ENCODE measurements around the gene ADAM22.

Gene ADAM22

DNA sequence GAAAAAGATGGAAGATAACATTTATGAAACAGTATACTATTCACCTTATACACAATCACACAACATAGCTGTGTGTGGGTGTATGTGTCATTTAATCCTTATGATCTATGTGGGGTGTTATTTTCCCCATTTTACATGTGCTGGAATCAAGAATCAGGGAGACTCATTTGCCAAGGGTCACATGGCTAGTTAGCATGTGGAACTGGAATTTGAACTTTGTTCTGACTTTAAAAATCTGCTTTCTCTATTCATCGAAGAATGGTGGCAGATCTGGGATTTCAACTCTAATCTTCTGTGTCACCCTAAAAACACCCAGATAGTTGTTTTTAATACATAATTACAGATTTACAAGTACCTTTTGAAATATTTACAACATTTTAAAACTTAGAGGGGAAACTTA lies 65.2 kb downstream of the ADAM22 start:
- TF ChIP-seq REST (IDR thresholded peaks at IDR 0.05; ENCODE audit: insufficient read depth in 1 of 2, low read depth in 2 of 2, low read length in 2 of 2): no peak
- no peak for TF ChIP-seq POLR2AphosphoS5 (IDR thresholded peaks at IDR 0.05; ENCODE audit: low read depth, low read length)
- TF ChIP-seq SIN3A (IDR thresholded peaks at IDR 0.05; ENCODE audit: borderline replicate concordance, insufficient read depth, low read length): no peak
- TF ChIP-seq TAF1 (IDR thresholded peaks at IDR 0.05; ENCODE audit: borderline replicate concordance, insufficient read depth, low read length): no peak

GRCh38 chr7:88001744-88002530 lies 67.9 kb downstream of the ADAM22 start:
- TF ChIP-seq REST (IDR thresholded peaks at IDR 0.05; ENCODE audit: insufficient read depth in 1 of 2, low read depth in 2 of 2, low read length in 2 of 2): no peak
- no peak for TF ChIP-seq TAF1 (IDR thresholded peaks at IDR 0.05; ENCODE audit: borderline replicate concordance, insufficient read depth, low read length)
- no peak for TF ChIP-seq FOXP2 (optimal IDR thresholded peaks at IDR 0.05; ENCODE audit: borderline replicate concordance, extremely low read depth, extremely low read length, insufficient read depth)
- no peak for TF ChIP-seq SIN3A (IDR thresholded peaks at IDR 0.05; ENCODE audit: borderline replicate concordance, insufficient read depth, low read length)
- no peak for TF ChIP-seq POLR2AphosphoS5 (IDR thresholded peaks at IDR 0.05; ENCODE audit: low read depth, low read length)

DNA sequence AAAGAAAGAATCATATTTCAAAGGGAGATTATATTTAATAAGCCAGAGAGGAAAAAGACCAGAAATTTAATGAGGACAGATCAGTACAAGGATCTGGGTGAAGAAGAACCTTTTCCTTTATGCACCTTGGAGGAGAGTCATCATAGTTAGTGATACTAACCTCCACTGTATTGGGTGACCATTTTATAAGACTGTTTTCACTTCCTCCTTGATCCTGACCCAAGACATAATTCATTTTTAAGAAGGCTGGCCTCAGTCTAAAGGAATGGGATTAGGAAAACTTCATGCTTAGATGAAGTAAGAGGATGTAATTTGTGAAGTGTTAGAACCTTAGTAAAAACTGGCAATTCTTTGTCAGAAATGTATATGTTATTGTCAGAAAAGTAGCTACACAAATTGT lies 68.6 kb downstream of the ADAM22 start:
- TF ChIP-seq FOXP2 (optimal IDR thresholded peaks at IDR 0.05; ENCODE audit: borderline replicate concordance, extremely low read depth, extremely low read length, insufficient read depth) (no peak), SIN3A (IDR thresholded peaks at IDR 0.05; ENCODE audit: borderline replicate concordance, insufficient read depth, low read length) (no peak), REST (IDR thresholded peaks at IDR 0.05; ENCODE audit: insufficient read depth in 1 of 2, low read depth in 2 of 2, low read length in 2 of 2) (no peak), POLR2AphosphoS5 (IDR thresholded peaks at IDR 0.05; ENCODE audit: low read depth, low read length) (no peak), TAF1 (IDR thresholded peaks at IDR 0.05; ENCODE audit: borderline replicate concordance, insufficient read depth, low read length) (no peak)

DNA sequence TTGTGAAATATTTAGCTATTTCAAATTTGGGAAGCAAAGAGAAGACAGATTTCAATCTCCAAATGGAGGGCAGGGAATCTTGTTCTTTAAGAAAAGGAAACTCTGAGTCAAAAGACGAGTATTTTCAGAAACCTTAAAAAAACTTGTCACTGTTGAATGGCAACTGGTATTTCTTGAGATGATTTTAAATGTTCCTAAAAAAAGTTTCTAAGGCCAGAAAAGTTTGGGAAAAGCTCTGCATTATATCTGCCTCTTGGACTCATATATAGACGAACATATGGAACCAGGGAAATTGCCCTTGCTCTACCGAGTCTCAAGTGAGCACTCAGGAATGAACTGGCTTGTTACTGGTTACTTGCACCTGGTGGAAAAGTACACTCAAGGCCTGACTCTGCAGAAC lies 69.5 kb downstream of the ADAM22 start:
- TF ChIP-seq POLR2AphosphoS5 (IDR thresholded peaks at IDR 0.05; ENCODE audit: low read depth, low read length) (no peak), REST (IDR thresholded peaks at IDR 0.05; ENCODE audit: insufficient read depth in 1 of 2, low read depth in 2 of 2, low read length in 2 of 2) (no peak), FOXP2 (optimal IDR thresholded peaks at IDR 0.05; ENCODE audit: borderline replicate concordance, extremely low read depth, extremely low read length, insufficient read depth) (no peak), SIN3A (IDR thresholded peaks at IDR 0.05; ENCODE audit: borderline replicate concordance, insufficient read depth, low read length) (no peak), TAF1 (IDR thresholded peaks at IDR 0.05; ENCODE audit: borderline replicate concordance, insufficient read depth, low read length) (no peak)

Measured in PFSK-1 (cell line).